Colonic mucosa (tissue), 4 donors: ENCODE data around the gene WSB1. TPM values are rescaled to one million over a fixed set of nuclear protein-coding genes. Genes with fewer than 3 reads are reported as not detected.

Experiments used
- DNase-seq: peaks from one replicate; pipeline ENCODE4 v3.0.0-alpha.2; 2020
- H3K27ac ChIP-seq: fragments of 200-600 bp; one replicate; pipeline ENCODE4 v1.8.0; 2021
- H3K27me3 ChIP-seq: fragments of 200-600 bp; one replicate; pipeline ENCODE4 v1.8.0; 2021
- H3K36me3 ChIP-seq: fragments of 200-600 bp; one replicate; pipeline ENCODE4 v1.8.0; 2021
- H3K4me1 ChIP-seq: fragments of 200-600 bp; one replicate; pipeline ENCODE4 v1.8.0; 2021; ENCODE audit warnings: mild to moderate bottlenecking
- H3K4me3 ChIP-seq: fragments of 200-600 bp; one replicate; pipeline ENCODE4 v1.8.0; 2021
- H3K9ac ChIP-seq, 2 donors: one replicate each; pipeline ENCODE4 v1.7.0; 2013; ENCODE audit warnings: control low read depth in 2 of 2, low read depth in 2 of 2, low read length in 2 of 2
- H3K9me3 ChIP-seq: fragments of 200-600 bp; one replicate; pipeline ENCODE4 v1.8.0; 2021
- CTCF ChIP-seq: fragments of 200-600 bp; IDR thresholded peaks from one replicate; pipeline ENCODE4 v1.8.0; 2022; ENCODE audit warnings: antibody characterized with exemption, mild to moderate bottlenecking
- intact Hi-C: fragments of 100-400 bp; cut with DNase I; formaldehyde crosslinking; loops from one replicate; pipeline ENCODE4 v1.14.1; 2022
- total RNA-seq, 2 donors: library from RNA; stranded (reverse); fragmentation: NEBNext Ultra II Directional in 1 of 2; extraction: Animal tissue kit (Norgen Biotek cat#: 25700) in 1 of 2; gene quantifications; one replicate each; pipeline ENCODE4 v1.2.1, GENCODE V29; 2021
- donor health status: healthy.
- donor health status: DM: no; HTN: no; CAD: no.
- donor health status: DM: no; HTN: no; CAD: no.

The WSB1 gene
- total RNA-seq, 2 donors from 2014 or later: 94.2 to 150 TPM

- intact Hi-C loops: no loop called here
- Histone ChIP-seq H3K4me1 (peaks cover 12% of the 10 kb centered on the region), H3K27ac (no peak overlapping the region)
Observed at GRCh38 chr17:27322026-27322425, 28.1 kb downstream of the WSB1 start.

GRCh38 chr17:27322690-27323508, 29.0 kb downstream of the WSB1 start:
- Histone ChIP-seq H3K4me3 (no peak overlapping the region), H3K4me1 (peaks cover 12% of the 10 kb centered on the region), H3K9me3 (no peaks in the 10 kb centered on the region), H3K36me3 (no peaks in the 10 kb centered on the region), H3K9ac (peak overlapping the region in 1 of 2 donors; percentile 51), H3K27ac (peak overlapping the region; percentile 64), H3K27me3 (no peaks in the 10 kb centered on the region)
- TF ChIP-seq CTCF: no peak
- DNase-seq: no peak
- intact Hi-C loops: no loop called here

More at GRCh38 chr17:27322026-27322425, 28.1 kb downstream of the WSB1 start:
- no peak overlapping the region for H3K9ac ChIP-seq
- no peaks in the 10 kb centered on the region for H3K36me3 ChIP-seq
- no peak for TF ChIP-seq CTCF
- H3K4me3 ChIP-seq: no peak overlapping the region
- no peak for DNase-seq
- H3K27me3 ChIP-seq: no peaks in the 10 kb centered on the region
- H3K9me3 ChIP-seq: no peaks in the 10 kb centered on the region

GRCh38 chr17:27323538-27324215, 29.8 kb downstream of the WSB1 start:
- Histone ChIP-seq H3K4me1 (peaks cover 12% of the 10 kb centered on the region), H3K27me3 (no peaks in the 10 kb centered on the region), H3K4me3 (no peak overlapping the region), H3K9me3 (no peaks in the 10 kb centered on the region), H3K9ac (peak overlapping the region in 1 of 2 donors; percentile 51), H3K36me3 (no peaks in the 10 kb centered on the region), H3K27ac (peak overlapping the region; percentile 64)
- intact Hi-C loops: no loop called here
- peak; percentile 93 for DNase-seq
- TF ChIP-seq CTCF: no peak

- peaks cover 12% of the 10 kb centered on the region for H3K4me1 ChIP-seq
- H3K27ac ChIP-seq: no peak overlapping the region
- H3K9me3 ChIP-seq: no peaks in the 10 kb centered on the region
Observed at GRCh38 chr17:27324771-27325339, 30.9 kb downstream of the WSB1 start.

More at GRCh38 chr17:27324771-27325339, 30.9 kb downstream of the WSB1 start:
- Histone ChIP-seq H3K4me3 (no peak overlapping the region), H3K27me3 (no peaks in the 10 kb centered on the region), H3K9ac (peak overlapping the region in 1 of 2 donors; percentile 4), H3K36me3 (no peaks in the 10 kb centered on the region)
- TF ChIP-seq CTCF: no peak
- DNase-seq: no peak
- intact Hi-C loops: no loop called here
